HepG2 (cell line): ENCODE results near the gene GAL3ST1.

Experiments
- CTCF ChIP-seq: sonication (generic); formaldehyde crosslinking; IDR thresholded peaks from 2 replicates; pipeline ENCODE4 v1.5.0; 2020; ENCODE audit warnings: mild to moderate bottlenecking, missing genetic modification reagents, moderate library complexity
- ELF4 ChIP-seq: sonication (generic); formaldehyde crosslinking; IDR thresholded peaks from 2 replicates; pipeline ENCODE4 v1.5.0; 2020; ENCODE audit warnings: missing genetic modification reagents, mild to moderate bottlenecking, moderate library complexity, borderline replicate concordance
- MLX ChIP-seq: IDR thresholded peaks from 2 replicates; pipeline ENCODE4 v1.6.1; 2016
- RXRB ChIP-seq: IDR thresholded peaks from 2 replicates; pipeline ENCODE4 v1.6.1; 2016; ENCODE audit warnings: borderline replicate concordance, missing genetic modification reagents, missing compliant biosample characterization
- STAT5B ChIP-seq: sonication (generic); formaldehyde crosslinking; IDR thresholded peaks from 2 replicates; pipeline ENCODE4 v1.4.0; 2020; ENCODE audit warnings: missing genetic modification reagents
- YY1 ChIP-seq: IDR thresholded peaks from 2 replicates; pipeline ENCODE4 v1.6.1; 2011; ENCODE audit warnings: low read length, low read depth, moderate library complexity, mild to moderate bottlenecking; ENCODE audit not compliant: insufficient read depth, insufficient replicate concordance
- ZBED4 ChIP-seq: sonication (generic); formaldehyde crosslinking; IDR thresholded peaks from 2 replicates; pipeline ENCODE4 v1.4.0; 2020; ENCODE audit warnings: missing genetic modification reagents, borderline replicate concordance
- ZNF530 ChIP-seq: sonication (generic); formaldehyde crosslinking; IDR thresholded peaks from 2 replicates; pipeline ENCODE4 v1.5.0; 2020; ENCODE audit warnings: low read depth, mild to moderate bottlenecking, missing genetic modification reagents
- ZNF788 ChIP-seq: sonication (generic); formaldehyde crosslinking; IDR thresholded peaks from 2 replicates; pipeline ENCODE4 v1.5.0; 2020; ENCODE audit warnings: mild to moderate bottlenecking, missing genetic modification reagents, borderline replicate concordance
- TF ChIP-seq, protein P1 (sequence below), 2 experiments: IDR thresholded peaks; 2 replicates each; pipeline ENCODE4 v1.6.1; 2011 to 2012; ENCODE audit warnings: low read length in 2 of 2, borderline replicate concordance in 1 of 2, low read depth in 1 of 2, mild to moderate bottlenecking in 1 of 2, moderate library complexity in 1 of 2

GRCh38 chr22:30523646-30524489 is 50.6 kb downstream of the GAL3ST1 start:
- TF ChIP-seq STAT5B (CRISPR knock-in tag), result no peak
- TF ChIP-seq, protein P1, sequence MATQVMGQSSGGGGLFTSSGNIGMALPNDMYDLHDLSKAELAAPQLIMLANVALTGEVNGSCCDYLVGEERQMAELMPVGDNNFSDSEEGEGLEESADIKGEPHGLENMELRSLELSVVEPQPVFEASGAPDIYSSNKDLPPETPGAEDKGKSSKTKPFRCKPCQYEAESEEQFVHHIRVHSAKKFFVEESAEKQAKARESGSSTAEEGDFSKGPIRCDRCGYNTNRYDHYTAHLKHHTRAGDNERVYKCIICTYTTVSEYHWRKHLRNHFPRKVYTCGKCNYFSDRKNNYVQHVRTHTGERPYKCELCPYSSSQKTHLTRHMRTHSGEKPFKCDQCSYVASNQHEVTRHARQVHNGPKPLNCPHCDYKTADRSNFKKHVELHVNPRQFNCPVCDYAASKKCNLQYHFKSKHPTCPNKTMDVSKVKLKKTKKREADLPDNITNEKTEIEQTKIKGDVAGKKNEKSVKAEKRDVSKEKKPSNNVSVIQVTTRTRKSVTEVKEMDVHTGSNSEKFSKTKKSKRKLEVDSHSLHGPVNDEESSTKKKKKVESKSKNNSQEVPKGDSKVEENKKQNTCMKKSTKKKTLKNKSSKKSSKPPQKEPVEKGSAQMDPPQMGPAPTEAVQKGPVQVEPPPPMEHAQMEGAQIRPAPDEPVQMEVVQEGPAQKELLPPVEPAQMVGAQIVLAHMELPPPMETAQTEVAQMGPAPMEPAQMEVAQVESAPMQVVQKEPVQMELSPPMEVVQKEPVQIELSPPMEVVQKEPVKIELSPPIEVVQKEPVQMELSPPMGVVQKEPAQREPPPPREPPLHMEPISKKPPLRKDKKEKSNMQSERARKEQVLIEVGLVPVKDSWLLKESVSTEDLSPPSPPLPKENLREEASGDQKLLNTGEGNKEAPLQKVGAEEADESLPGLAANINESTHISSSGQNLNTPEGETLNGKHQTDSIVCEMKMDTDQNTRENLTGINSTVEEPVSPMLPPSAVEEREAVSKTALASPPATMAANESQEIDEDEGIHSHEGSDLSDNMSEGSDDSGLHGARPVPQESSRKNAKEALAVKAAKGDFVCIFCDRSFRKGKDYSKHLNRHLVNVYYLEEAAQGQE (IDR thresholded peaks at IDR 0.05; ENCODE audit: borderline replicate concordance in 1 of 2, low read depth in 1 of 2, low read length in 2 of 2), result no peak
- no peak for TF ChIP-seq YY1
- no peak for TF ChIP-seq ZBED4
- no peak for TF ChIP-seq CTCF (CRISPR knock-in tag)
- no peak for TF ChIP-seq MLX (CRISPR knock-in tag)
- TF ChIP-seq ELF4 (CRISPR knock-in tag), result no peak
- TF ChIP-seq RXRB (CRISPR knock-in tag), result no peak
- TF ChIP-seq ZNF788 (CRISPR knock-in tag), result no peak
- TF ChIP-seq ZNF530 (CRISPR knock-in tag), result no peak
